ENCODE results near the gene STEAP1. TPM values are rescaled to one million over a fixed set of nuclear protein-coding genes. Genes with fewer than 3 reads are reported as not detected.

The STEAP1 gene
- total RNA-seq, 2 donors from 2014 or later, result 0.52 to 0.79 TPM

GRCh38 chr7:90163534-90163933 is 9.3 kb downstream of the STEAP1 start:
- Mint-ChIP-seq H3K27me3 (peaks cover 25% of the 10 kb centered on the region), H3K36me3 (ENCODE audit: low read depth) (no peaks in the 10 kb centered on the region), H3K9me3 (no peaks in the 10 kb centered on the region), H3K4me3 (no peak overlapping the region), H3K27ac (no peak overlapping the region), H3K4me1 (no peaks in the 10 kb centered on the region)
- no peak for ATAC-seq (replicated peaks)

- Mint-ChIP-seq H3K9me3 (no peaks in the 10 kb centered on the region), H3K27me3 (peaks cover 23% of the 10 kb centered on the region), H3K4me1 (no peaks in the 10 kb centered on the region), H3K4me3 (no peak overlapping the region), H3K27ac (no peak overlapping the region), H3K36me3 (ENCODE audit: low read depth) (no peaks in the 10 kb centered on the region)
- ATAC-seq (replicated peaks), result no peak
These were observed 11.5 kb downstream of the STEAP1 start for GRCh38 chr7:90165724-90166123.

GRCh38 chr7:90166153-90166552 is 11.9 kb downstream of the STEAP1 start:
- no peak overlapping the region for H3K27ac Mint-ChIP-seq
- H3K9me3 Mint-ChIP-seq, result no peaks in the 10 kb centered on the region
- no peak for ATAC-seq (replicated peaks)
- H3K4me3 Mint-ChIP-seq, result no peak overlapping the region
- no peaks in the 10 kb centered on the region for H3K36me3 Mint-ChIP-seq (ENCODE audit: low read depth)
- no peaks in the 10 kb centered on the region for H3K4me1 Mint-ChIP-seq
- peaks cover 27% of the 10 kb centered on the region for H3K27me3 Mint-ChIP-seq

GRCh38 chr7:90167361-90167760 is 13.1 kb downstream of the STEAP1 start:
- no peaks in the 10 kb centered on the region for H3K36me3 Mint-ChIP-seq (ENCODE audit: low read depth)
- ATAC-seq (replicated peaks), result no peak
- no peak overlapping the region for H3K4me3 Mint-ChIP-seq
- H3K27ac Mint-ChIP-seq, result no peak overlapping the region
- H3K4me1 Mint-ChIP-seq, result no peaks in the 10 kb centered on the region
- H3K9me3 Mint-ChIP-seq, result no peaks in the 10 kb centered on the region
- peaks cover 39% of the 10 kb centered on the region for H3K27me3 Mint-ChIP-seq

GRCh38 chr7:90169891-90170290 is 15.6 kb downstream of the STEAP1 start:
- Mint-ChIP-seq H3K27ac (no peak overlapping the region), H3K4me1 (no peaks in the 10 kb centered on the region), H3K9me3 (no peaks in the 10 kb centered on the region), H3K27me3 (peaks cover 30% of the 10 kb centered on the region), H3K4me3 (no peak overlapping the region), H3K36me3 (ENCODE audit: low read depth) (no peaks in the 10 kb centered on the region)
- no peak for ATAC-seq (replicated peaks)

GRCh38 chr7:90172121-90172520 is 17.9 kb downstream of the STEAP1 start:
- Mint-ChIP-seq H3K4me1 (no peaks in the 10 kb centered on the region), H3K36me3 (ENCODE audit: low read depth) (no peaks in the 10 kb centered on the region), H3K27ac (no peak overlapping the region), H3K9me3 (no peaks in the 10 kb centered on the region), H3K27me3 (peaks cover 21% of the 10 kb centered on the region), H3K4me3 (no peak overlapping the region)
- no peak for ATAC-seq (replicated peaks)

GRCh38 chr7:90172624-90173023 is 18.4 kb downstream of the STEAP1 start:
- ATAC-seq (replicated peaks), result no peak
- peak overlapping the region; percentile 29 for H3K27ac Mint-ChIP-seq
- no peaks in the 10 kb centered on the region for H3K36me3 Mint-ChIP-seq (ENCODE audit: low read depth)
- H3K9me3 Mint-ChIP-seq, result no peaks in the 10 kb centered on the region
- peaks cover 21% of the 10 kb centered on the region for H3K27me3 Mint-ChIP-seq
- H3K4me3 Mint-ChIP-seq, result peak overlapping the region; percentile 11
- H3K4me1 Mint-ChIP-seq, result no peaks in the 10 kb centered on the region

GRCh38 chr7:90173127-90173844 is 19.0 kb downstream of the STEAP1 start:
- H3K9me3 Mint-ChIP-seq, result no peaks in the 10 kb centered on the region
- no peaks in the 10 kb centered on the region for H3K36me3 Mint-ChIP-seq (ENCODE audit: low read depth)
- peak overlapping the region; percentile 11 for H3K4me3 Mint-ChIP-seq
- ATAC-seq (replicated peaks), result peak; percentile 73
- no peaks in the 10 kb centered on the region for H3K4me1 Mint-ChIP-seq
- peaks cover 21% of the 10 kb centered on the region for H3K27me3 Mint-ChIP-seq
- H3K27ac Mint-ChIP-seq, result peak overlapping the region; percentile 29

GRCh38 chr7:90175667-90176066 is 21.4 kb downstream of the STEAP1 start:
- Mint-ChIP-seq H3K27me3 (peaks cover 20% of the 10 kb centered on the region), H3K4me1 (peaks cover 6% of the 10 kb centered on the region), H3K36me3 (ENCODE audit: low read depth) (no peaks in the 10 kb centered on the region), H3K9me3 (no peaks in the 10 kb centered on the region), H3K4me3 (no peak overlapping the region), H3K27ac (no peak overlapping the region)
- no peak for ATAC-seq (replicated peaks)

GRCh38 chr7:90176195-90176594 is 21.9 kb downstream of the STEAP1 start:
- Mint-ChIP-seq H3K27me3 (peaks cover 15% of the 10 kb centered on the region), H3K27ac (no peak overlapping the region), H3K36me3 (ENCODE audit: low read depth) (no peaks in the 10 kb centered on the region), H3K4me1 (peaks cover 6% of the 10 kb centered on the region), H3K9me3 (no peaks in the 10 kb centered on the region), H3K4me3 (no peak overlapping the region)
- no peak for ATAC-seq (replicated peaks)

GRCh38 chr7:90178166-90178565 is 23.9 kb downstream of the STEAP1 start:
- Mint-ChIP-seq H3K27ac (no peak overlapping the region), H3K4me3 (no peak overlapping the region), H3K36me3 (ENCODE audit: low read depth) (no peaks in the 10 kb centered on the region), H3K4me1 (peaks cover 6% of the 10 kb centered on the region), H3K9me3 (no peaks in the 10 kb centered on the region), H3K27me3 (peaks cover 11% of the 10 kb centered on the region)
- no peak for ATAC-seq (replicated peaks)

GRCh38 chr7:90178679-90179278 is 24.5 kb downstream of the STEAP1 start:
- Mint-ChIP-seq H3K27me3 (peaks cover 8% of the 10 kb centered on the region), H3K4me3 (peak overlapping the region; percentile 53), H3K36me3 (ENCODE audit: low read depth) (no peaks in the 10 kb centered on the region), H3K9me3 (no peaks in the 10 kb centered on the region), H3K27ac (peak overlapping the region; percentile 77), H3K4me1 (peaks cover 6% of the 10 kb centered on the region)
- peak; percentile 97 for ATAC-seq (replicated peaks)

- no peaks in the 10 kb centered on the region for H3K9me3 Mint-ChIP-seq
- peaks cover 8% of the 10 kb centered on the region for H3K27me3 Mint-ChIP-seq
- H3K4me3 Mint-ChIP-seq, result no peak overlapping the region
- peaks cover 6% of the 10 kb centered on the region for H3K4me1 Mint-ChIP-seq
- ATAC-seq (replicated peaks), result no peak
- H3K27ac Mint-ChIP-seq, result no peak overlapping the region
- H3K36me3 Mint-ChIP-seq (ENCODE audit: low read depth), result no peaks in the 10 kb centered on the region
These were observed 25.8 kb downstream of the STEAP1 start for GRCh38 chr7:90180011-90180585.

GRCh38 chr7:90180649-90181048 is 26.4 kb downstream of the STEAP1 start:
- Mint-ChIP-seq H3K27ac (no peak overlapping the region), H3K4me1 (peaks cover 6% of the 10 kb centered on the region), H3K27me3 (peaks cover 8% of the 10 kb centered on the region), H3K9me3 (no peaks in the 10 kb centered on the region), H3K36me3 (ENCODE audit: low read depth) (no peaks in the 10 kb centered on the region), H3K4me3 (no peak overlapping the region)
- ATAC-seq (replicated peaks), result no peak

GRCh38 chr7:90181485-90181884 is 27.2 kb downstream of the STEAP1 start:
- no peaks in the 10 kb centered on the region for H3K36me3 Mint-ChIP-seq (ENCODE audit: low read depth)
- no peak overlapping the region for H3K27ac Mint-ChIP-seq
- H3K4me1 Mint-ChIP-seq, result peaks cover 6% of the 10 kb centered on the region
- peaks cover 8% of the 10 kb centered on the region for H3K27me3 Mint-ChIP-seq
- no peaks in the 10 kb centered on the region for H3K9me3 Mint-ChIP-seq
- no peak overlapping the region for H3K4me3 Mint-ChIP-seq
- no peak for ATAC-seq (replicated peaks)

Measured in activated T-helper 17 cell treated with anti-CD3 and anti-CD28 coated beads, Interleukin-2, amount 50 U/mL, for 72 hours (primary cell).